GM18517 (cell line): ENCODE results near the gene CMIP.

ENCODE experiments used
- ATAC-seq: cut with Tn5 transposase; IDR thresholded peaks from one replicate; pipeline ENCODE4 v1.9.1; 2021; ENCODE audit warnings: mild to moderate bottlenecking, moderate library complexity; ENCODE audit not compliant: unreplicated experiment

CMIP gene

DNA sequence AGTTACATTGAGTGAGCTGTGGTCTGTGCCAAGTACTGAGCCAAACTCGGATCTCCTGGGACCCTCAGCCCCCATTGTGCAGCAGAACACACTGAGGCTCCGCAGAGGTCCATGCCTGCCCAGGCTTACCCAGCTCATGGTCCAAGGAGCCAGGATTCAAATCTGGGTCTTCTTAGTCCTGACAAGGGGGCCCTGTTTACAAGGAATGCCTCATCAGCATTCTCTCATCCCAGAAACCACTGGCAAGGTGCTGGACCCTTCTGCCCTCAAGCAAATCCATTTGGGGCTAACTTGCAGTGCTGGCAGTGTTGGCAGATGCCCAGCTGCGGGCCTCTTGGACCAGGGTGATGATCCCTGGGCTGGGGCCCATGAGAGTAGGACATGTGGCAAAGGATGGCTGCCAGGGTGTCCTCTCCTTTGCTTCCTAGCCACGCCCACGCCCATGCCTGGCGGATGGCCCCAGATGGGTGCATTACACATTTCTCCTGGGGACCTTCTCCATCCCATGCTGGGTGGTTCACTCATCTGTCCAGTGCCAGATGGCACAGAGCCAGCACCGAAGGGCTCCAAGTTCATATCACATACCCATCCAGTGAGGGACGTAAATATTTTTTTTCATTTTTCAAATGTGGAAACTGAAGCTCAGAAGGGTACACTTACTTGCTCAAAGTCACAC, 117.7 kb downstream of the CMIP start:
- no peak for ATAC-seq

DNA sequence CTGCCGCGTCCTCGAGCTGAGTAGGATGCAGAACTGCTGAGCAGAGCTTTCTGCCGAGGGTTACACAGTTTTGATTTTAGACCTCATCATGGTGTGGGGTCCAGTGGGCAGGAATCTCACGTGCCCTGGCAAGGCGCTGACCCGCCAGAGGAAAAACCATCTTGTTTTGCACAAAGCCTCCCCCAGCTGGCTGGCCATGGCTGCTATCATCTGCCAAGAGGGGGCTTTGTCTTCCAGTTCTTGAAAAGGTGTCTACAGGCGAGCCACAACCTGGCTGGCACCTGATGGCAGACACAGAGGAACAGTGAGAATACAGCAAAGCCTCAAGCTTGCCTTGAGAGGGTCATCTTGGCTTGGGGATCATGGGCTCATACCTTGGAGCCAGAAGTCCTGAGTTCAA, 118.3 kb downstream of the CMIP start:
- ATAC-seq = no peak

DNA sequence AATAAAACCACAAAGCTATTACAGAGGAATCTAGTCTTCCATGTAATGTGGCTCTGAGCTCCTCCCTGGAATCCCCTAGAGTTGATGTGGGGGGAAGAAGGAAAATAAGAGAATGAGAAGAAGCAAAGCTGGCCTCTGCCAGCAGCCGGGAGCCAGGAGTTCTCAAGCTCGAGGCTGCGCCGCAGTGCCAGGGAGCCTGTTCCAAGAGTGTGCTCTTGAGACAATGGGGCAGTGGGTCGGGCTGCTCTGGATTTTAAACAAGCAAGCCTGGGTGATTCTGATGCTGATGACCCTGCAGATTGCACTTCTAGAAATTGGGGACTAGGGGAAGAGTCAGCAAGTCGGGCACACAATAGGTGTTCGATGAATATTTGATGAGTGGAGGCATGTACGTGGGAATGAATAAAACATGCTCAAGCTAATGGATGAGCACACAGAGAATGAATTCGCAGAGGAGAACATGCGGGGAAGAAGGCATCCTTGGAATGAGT, 119.9 kb downstream of the CMIP start:
- no peak for ATAC-seq

DNA sequence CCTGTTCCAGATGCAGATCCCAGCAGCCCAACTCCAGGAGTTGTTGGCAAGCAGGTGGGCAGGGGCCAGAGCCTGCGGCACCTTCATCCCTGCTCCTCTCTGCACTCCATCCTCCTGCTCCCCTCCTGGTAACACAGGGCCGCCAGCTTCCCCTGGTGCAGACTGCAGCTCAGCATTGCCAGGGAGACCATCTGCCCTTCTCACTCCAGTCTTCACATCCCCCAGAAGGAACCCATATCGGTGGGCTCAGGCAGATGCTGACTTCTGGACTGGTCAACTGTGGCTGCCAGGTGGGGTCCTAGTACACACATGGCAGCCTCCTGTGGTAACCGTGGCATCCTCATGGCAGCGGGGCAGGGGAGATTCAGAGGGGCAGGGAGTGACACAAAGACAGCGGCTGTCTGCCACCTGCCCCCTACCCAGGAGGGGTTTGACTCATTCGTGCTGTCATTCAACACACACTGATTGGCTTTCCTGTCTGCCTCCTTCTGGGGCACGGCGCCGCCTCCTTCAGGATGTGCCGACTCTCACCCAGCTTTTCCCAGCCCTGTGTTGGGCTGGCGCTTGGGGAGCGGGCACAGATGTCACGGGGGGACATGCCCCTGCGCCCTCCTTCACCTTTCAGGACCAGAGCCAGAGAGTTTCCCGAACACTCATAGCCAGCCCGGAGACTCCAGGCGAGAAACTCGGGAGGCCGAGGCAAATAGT, 120.9 kb downstream of the CMIP start:
- ATAC-seq = no peak

DNA sequence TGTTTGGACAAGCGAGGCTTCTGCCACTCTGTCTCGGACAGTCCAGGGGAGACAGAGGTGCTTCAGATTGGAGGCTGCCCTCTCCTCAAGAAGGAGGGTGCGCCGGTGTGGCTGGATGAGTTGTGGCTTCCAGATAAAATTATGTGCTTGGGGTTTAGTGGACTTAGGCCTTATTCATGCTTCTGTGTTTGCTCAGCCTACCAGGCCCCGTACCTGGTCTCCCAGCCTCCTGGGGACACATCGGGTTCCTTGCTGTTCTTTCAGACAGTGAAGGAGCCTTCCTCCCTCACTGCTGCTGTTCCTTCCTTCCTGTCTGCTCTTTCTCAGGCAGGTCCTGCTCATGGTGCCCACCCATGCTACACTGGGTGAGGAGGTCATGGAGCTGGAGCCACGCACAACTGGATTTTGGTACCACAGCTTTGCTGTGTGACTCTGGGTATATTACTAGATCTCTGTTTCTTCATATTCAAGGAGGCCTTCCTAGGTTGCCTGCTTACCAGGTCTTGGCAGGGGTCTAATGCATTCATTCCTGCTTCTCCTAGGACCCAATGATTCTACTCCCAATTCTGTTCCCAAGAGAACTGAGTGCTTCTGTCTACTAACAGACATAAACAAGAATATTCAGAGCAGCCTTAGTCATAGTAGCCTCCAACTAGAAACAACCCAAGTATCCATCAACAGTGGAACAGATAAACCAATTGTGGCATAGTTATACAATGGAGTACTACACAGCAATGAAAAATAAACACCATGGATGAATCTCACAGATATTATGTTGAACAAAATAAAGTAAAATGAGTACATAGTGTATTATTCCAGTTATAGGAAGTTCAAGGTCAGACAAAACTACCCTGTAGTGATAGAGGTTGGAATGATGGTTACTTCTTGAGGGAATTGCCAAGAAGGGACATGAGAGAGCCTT, 121.7 kb downstream of the CMIP start:
- no peak for ATAC-seq

DNA sequence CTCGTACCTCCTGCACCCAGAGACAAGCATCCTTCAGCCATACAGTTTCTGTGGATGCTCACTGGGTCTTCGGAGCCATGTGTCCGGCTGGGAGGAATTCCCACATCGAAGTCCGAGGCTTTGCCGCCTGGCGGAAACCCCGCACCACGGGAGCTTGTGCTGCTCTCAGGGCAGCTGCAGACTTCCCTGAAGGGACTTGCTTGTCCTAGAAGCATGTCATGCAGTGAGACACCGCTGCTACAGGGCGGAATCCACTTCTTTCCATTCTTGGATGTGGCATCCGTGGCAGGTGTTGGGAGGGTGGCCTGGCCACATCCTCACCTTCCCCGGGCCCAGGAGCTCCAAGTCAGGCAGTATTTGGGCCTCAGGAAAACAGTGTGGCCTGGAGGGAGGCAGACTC, 122.5 kb downstream of the CMIP start:
- no peak for ATAC-seq

DNA sequence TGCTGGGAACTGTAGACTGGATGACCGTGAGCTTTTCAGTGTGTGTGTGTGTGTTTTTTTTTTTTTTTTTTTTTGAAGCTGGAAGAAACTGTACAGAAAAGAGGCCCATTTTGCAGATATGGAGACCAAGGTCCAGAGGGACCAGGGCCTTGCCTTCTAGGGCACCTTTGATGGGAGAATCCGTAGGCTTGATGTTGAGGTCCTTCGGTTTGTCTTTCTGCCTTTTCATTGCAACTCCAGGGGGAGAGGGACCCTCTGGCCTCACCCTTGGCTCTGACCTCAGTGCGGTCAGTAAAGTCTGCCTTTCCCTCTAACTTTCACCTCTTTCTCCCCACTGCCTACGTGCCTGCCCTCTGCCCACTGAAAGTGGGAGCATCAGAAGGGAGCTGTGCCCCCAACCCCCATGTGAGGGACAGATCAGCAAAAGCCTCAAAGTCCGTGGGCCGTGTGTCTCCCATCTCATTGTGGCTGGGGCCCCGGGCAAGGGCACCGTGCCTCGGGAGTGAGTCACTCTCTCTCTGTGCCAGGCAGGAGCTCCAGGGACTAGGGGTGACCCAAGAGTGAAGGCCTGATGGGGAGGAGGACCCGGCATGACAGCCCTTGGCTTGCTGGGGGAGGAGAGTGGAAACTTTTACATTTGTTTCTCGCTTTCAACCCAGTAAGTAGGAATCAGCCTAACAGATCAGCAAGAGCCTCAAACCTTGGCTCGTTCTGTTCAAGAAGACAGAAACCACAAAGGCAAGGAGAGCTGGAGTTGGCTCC, 123.6 kb downstream of the CMIP start:
- no peak for ATAC-seq

DNA sequence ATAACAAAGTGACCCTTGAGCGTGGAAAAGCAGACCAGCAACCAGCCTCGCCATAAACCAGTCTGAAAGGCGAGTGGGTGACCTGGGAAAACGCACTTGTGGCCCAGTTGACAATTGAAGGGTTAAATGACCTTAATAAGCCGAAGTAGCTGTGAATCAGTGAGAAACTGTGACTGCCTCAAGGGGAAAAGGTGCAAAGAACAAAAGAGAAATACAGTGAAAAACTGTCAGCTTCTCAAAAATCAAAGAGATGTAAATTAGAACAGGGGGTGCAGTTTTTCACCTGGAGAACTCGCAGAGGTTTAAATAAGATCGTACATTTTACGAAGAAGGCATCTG, 124.1 kb downstream of the CMIP start:
- no peak for ATAC-seq

DNA sequence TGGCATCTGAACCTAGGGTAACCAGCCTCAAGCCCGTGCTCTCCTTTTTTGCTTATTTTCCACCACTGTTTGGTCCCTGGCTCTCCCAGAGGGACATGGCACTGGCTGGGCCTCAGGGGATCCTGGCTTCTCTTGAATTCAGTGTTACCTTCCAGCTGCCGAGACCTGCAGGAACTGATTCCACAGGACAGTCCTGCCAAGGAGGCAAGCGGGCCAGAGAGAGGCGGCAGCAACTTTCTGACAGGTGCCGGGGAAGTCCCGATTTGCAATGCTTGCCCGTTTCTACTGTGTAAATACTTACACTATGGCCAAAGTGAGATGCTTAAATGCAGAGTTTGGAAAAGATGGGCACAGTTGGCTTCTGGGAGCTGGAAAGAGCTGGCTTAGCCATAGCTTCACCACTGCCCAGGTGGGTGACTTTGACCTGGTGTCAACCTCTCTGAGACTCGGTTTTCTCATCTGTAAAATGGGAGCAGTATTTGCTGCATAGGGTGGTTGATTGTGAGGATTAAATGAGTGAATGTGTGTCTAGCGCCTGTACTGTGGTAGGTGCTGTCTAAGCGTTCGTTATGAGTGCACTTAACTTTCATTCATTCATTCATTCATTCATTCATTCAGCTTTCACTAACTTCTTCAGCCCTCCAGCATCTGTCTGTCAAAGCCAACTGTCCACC, 124.9 kb downstream of the CMIP start:
- ATAC-seq = no peak

DNA sequence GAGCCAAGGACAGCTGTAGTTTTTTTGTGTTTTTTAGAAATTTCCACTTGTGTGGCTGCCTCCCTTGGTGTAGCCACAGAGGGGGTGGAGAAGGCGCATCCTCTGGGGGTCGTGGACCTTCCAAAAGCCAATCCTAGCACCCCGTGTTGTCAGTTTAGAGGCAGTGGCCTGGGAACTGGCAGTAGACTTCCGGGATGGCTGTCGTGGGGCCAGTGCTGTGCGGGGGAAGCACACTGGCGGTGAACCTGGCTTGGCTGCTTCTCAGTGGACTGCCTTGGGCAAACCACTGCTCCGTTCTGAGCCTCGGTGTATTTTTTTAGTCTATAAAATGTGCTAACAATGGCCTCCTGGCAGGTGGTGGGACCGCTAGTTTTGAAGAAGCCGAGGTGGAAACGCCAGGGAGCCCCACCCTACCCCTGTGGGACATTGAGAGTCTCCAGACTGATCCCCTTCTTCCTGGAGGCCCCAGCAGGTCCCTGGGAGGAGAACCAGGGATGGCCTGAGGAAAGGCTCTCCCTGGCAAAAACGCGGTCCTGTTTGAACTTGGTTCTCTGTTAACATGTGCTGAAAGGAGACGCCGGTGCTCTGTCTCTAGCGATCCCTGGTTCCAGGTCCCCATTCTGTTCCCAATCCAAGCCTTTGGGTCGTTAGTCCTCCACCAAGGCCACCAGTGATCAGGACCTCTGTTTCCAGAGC, 125.7 kb downstream of the CMIP start:
- ATAC-seq = no peak

DNA sequence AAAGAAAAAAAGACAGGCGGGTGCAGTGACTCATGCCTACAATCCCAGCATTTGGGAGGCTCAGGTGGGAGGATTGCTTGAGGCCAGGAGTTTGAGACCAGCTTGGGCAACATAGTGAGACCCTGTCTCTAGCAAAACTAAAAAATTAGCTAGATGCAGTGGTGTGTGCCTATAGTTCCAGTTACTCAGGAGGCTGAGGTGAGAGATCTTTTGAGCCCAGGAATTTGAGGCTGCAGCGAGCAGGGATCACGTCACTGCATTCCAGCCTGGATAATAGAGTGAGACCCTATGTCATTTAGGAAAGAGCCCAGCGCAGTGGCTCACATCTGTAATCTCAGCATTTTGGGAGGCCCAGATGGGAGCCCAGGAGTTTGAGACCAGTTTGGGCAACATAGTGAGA, 126.6 kb downstream of the CMIP start:
- no peak for ATAC-seq

DNA sequence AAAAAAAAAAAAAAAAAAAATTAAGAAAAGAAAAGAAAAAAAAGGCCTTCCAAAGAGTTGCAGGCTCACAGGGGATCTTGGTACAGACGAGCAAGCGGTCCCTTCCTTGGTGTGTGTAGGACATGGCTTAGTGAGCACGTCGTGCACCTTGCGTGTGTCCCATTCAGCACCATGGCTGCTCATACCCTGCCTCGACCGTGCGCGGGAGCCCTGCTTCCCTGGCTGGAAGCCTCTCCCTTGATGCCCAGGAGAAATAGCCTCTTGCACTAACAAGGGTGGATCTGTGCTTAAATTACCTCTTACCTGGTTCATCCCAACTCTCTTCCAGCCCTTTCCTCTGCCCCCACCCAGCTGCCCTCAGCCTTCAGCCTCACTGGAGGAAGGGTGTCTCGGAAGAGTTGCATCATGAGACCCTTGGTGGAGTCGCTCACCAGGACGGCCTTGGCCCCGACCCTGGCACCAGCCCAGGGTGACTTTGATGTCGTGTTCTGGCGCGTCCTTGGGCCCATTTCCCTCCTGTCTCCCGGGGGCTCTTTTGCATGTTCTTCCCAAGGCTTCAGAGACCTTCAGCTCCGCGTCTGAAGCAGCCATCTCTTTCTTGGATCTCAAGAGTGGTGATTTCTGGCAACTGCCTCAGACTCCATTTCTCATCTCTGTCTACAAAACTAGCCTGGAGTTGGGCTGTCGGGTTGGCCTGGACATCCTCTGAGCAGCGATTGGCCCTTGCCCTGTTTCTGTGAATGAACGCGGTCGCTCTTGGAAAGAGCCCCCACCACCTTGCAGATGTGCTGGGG, 127.2 kb downstream of the CMIP start:
- no peak for ATAC-seq

DNA sequence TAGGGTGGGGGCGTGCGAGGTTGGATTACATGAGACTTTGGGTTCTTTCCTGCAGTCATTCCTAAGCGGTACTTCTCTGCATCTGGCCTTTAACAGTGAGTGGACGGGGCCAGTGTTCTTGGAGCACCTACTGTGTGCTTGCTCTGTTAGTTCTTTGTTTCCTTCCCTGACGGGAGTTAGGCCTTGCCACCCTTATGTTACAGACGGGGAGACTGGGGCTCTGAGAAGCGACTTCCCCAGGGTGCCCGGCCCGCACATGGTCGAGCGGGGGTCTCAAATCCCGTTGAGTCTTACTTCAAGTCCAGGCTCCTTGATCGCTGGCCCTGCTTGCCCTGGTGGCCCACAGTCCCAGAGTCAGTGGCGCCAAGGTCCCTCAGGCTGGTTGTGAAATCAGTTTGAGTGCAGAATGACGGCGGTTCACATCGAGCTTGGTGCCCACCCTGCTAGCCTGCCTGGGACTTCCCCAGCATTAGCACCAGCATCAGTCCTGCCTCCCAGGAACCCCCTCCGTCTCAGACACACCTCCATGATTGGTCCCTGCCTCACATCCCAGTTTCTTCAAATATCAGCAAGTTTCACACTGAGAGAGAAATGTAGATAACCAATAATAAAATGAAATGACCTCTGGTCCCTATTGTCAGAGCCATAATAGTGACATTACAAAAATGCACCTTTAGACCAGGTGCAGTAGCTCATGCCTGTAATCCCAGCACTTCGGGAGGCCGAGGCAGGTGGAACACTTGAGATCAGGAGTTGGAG, 128.0 kb downstream of the CMIP start:
- ATAC-seq = no peak

DNA sequence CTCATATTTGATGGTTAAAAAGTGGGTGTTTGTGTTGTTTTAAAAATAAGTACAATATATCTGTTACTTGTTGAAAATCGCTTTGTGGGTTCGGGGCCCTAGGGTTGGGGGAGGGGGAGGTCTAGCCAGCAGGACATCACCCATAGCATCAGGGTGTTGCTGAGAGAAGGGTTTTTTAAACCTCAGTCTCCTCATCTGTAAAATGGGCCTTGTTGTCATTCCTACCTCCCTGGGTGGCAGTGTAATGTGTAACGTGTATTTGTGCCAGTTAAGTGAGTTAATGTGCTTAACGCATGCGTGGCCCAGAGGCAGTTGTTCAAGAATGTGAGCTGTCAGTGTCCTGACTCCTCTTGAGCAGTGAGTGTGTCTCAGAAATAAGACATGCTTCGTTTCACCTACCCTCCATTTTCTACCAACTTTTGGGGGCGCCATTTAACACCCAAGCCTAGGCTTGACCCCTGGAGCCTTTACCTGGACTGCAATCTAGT, 129.0 kb downstream of the CMIP start:
- ATAC-seq = no peak

DNA sequence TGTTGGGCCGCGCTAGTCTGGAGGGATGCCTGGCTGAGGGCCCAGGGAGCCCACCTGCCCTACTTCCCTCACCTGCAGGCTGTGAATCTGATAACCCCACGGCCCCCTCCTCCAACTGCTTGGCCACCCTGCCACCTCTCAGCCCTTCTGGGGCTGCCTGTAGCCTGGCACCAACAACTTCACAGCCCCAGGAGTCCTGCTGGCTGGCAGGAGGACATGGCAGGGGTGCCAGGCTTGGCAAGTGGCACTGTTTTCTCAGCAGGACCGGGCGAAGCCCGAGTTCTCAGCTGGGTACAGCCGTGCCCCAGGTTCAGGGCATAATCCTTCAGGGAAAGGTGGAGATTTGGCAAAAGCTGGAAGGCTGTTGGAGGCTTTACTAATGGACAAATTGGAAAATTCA, 129.6 kb downstream of the CMIP start:
- no peak for ATAC-seq

DNA sequence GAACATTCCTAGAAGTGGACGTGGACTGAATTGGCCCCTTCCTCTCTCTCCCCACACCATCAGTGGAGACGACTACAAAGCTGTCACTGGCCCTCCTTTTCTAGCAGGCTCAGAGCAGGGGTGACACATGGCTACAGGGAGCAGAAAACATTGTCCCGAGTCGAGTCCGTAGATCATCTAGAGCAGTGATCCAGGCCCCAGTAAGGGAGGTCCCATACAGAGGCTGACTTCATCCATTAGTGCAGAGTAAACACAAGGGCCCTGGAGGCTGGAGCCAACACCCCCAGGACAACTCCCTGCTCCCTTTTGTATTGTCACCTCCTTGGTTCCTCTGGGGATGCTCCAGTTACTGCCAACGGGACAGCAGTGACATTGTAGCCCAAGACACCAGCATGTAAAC, 130.7 kb downstream of the CMIP start:
- no peak for ATAC-seq

DNA sequence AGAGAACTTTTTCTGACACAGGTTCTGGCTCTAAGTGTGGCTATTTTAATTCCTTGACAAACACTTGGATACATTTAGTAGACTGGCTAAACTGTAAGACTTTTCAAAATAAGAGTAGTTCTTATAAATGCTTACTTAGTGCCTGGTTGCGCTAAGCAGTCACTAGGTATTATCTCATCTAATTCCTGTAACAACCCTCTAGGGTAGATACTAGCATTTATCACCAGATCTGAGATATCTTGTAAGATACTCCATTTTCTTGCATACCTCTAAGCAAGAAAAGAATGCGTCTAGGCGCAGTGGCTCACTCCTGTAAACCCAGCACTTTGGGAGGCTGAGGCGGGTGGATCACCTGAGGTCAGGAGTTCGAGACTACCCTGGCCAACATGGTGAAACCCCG, 131.2 kb downstream of the CMIP start:
- no peak for ATAC-seq

DNA sequence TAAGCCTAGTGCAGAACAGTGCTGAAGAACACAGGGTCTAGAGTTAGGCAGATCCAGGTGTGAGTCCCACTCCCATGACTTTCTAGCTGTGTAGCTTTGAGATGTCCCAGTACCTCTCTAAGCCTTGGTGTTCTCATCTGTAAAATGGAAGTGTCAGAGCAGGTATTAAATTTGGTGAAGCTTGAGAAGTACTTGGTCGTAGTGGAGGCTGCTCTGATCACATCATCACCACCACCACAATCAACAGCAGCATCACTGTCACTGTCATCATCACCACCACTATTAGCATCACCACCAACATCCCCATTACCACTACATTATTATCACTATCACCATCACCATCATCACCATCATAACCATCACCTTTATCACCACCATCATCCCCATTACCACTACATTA, 132.1 kb downstream of the CMIP start:
- ATAC-seq = no peak
